ENCODE data around the gene NUTM2F.
"Not testable (repeated sequence)": the region's sequence is repeated elsewhere in the genome, so short reads cannot be mapped to it uniquely, and the experiment has no call there.

NUTM2F gene

GRCh38 chr9:94315034-94315984, 13.1 kb downstream of the NUTM2F start:
- DNase-seq: not testable (repeated sequence)

GRCh38 chr9:94303321-94303720, 25.1 kb downstream of the NUTM2F start:
- DNase-seq: no peak

GRCh38 chr9:94302426-94302825, 26.0 kb downstream of the NUTM2F start:
- DNase-seq: no peak

- DNase-seq: no peak
Observed at GRCh38 chr9:94301583-94301982, 26.9 kb downstream of the NUTM2F start.

GRCh38 chr9:94300470-94301301, 27.8 kb downstream of the NUTM2F start:
- DNase-seq: no peak

- DNase-seq: no peak
Observed at GRCh38 chr9:94298949-94299599, 29.4 kb downstream of the NUTM2F start.

- no peak for DNase-seq
Observed at GRCh38 chr9:94289691-94290090, 38.8 kb downstream of the NUTM2F start.

- DNase-seq: no peak
Observed at GRCh38 chr9:94287877-94288513, 40.4 kb downstream of the NUTM2F start.

GRCh38 chr9:94286116-94286515, 42.3 kb downstream of the NUTM2F start:
- DNase-seq: no peak

GRCh38 chr9:94281101-94281500, 47.3 kb downstream of the NUTM2F start:
- DNase-seq: no peak

- no peak for DNase-seq
Observed at GRCh38 chr9:94280409-94280989, 47.9 kb downstream of the NUTM2F start.

GRCh38 chr9:94277885-94278536, 50.4 kb downstream of the NUTM2F start:
- DNase-seq: no peak

GRCh38 chr9:94277029-94277428, 51.4 kb downstream of the NUTM2F start:
- DNase-seq: not testable (repeated sequence)

- no peak for DNase-seq
Observed at GRCh38 chr9:94270009-94270408, 58.4 kb downstream of the NUTM2F start.

GRCh38 chr9:94269264-94269663, 59.2 kb downstream of the NUTM2F start:
- no peak for DNase-seq
